Gastroesophageal sphincter (tissue), 3 donors: ENCODE measurements around the gene PEAK1.

Experiments
- POLR2A ChIP-seq, 2 donors: fragments of 450-650 bp; IDR thresholded peaks; one replicate each; pipeline ENCODE4 v1.6.1; 2017; ENCODE audit warnings: antibody characterized with exemption in 2 of 2, mild to moderate bottlenecking in 2 of 2, moderate library complexity in 1 of 2
- POLR2AphosphoS5 ChIP-seq: sonication (generic); formaldehyde crosslinking; IDR thresholded peaks from one replicate; pipeline ENCODE4 v1.6.1; 2017; ENCODE audit warnings: antibody characterized with exemption
- TF ChIP-seq, protein P1 (sequence below), 4 experiments: fragments of 200-600 bp in 2 of 4; fragments of 450-650 bp in 2 of 4; sonication (generic) in 1 of 4; IDR thresholded peaks; one replicate each; pipeline ENCODE4 v1.5.1; 2017 to 2019; ENCODE audit warnings: antibody characterized with exemption in 4 of 4, mild to moderate bottlenecking in 2 of 4, moderate library complexity in 2 of 4

DNA sequence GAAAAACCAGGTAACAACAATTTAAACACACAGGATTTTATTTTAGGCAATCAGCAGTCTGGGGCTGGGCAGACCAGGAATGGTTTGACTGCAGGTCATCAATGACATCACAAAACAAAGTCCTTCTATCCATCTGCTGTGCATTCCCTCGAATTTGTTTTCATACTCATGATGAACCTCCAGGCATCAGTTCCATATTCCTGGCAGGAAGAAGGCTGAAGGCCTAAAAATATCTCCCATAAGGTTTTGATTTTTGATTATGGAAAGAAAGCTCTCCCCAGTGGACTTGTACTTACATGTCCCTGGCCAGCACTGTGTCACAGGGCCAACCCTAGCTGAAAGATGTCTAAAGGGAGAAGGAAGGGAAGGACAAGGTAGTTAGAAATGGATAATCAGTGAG, 107.4 kb downstream of the PEAK1 start:
- TF ChIP-seq POLR2A (IDR thresholded peaks at IDR 0.05) (no peak), POLR2AphosphoS5 (no peak)
- TF ChIP-seq, protein P1, sequence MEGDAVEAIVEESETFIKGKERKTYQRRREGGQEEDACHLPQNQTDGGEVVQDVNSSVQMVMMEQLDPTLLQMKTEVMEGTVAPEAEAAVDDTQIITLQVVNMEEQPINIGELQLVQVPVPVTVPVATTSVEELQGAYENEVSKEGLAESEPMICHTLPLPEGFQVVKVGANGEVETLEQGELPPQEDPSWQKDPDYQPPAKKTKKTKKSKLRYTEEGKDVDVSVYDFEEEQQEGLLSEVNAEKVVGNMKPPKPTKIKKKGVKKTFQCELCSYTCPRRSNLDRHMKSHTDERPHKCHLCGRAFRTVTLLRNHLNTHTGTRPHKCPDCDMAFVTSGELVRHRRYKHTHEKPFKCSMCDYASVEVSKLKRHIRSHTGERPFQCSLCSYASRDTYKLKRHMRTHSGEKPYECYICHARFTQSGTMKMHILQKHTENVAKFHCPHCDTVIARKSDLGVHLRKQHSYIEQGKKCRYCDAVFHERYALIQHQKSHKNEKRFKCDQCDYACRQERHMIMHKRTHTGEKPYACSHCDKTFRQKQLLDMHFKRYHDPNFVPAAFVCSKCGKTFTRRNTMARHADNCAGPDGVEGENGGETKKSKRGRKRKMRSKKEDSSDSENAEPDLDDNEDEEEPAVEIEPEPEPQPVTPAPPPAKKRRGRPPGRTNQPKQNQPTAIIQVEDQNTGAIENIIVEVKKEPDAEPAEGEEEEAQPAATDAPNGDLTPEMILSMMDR (IDR thresholded peaks at IDR 0.05): no peak
